HEK293 (cell line): ENCODE results near the gene HOXB7.

Experiments
- BCL11A ChIP-seq: fragments of 450-650 bp; formaldehyde crosslinking; IDR thresholded peaks from 2 replicates; pipeline ENCODE4 v1.5.1; 2016; ENCODE audit warnings: low read depth, missing biosample characterization, missing genetic modification characterization
- GLIS1 ChIP-seq: fragments of 450-650 bp; formaldehyde crosslinking; IDR thresholded peaks from 2 replicates; pipeline ENCODE4 v1.5.1; 2016; ENCODE audit warnings: missing biosample characterization, missing genetic modification characterization
- HOXD13 ChIP-seq: sonication (generic); formaldehyde crosslinking; IDR thresholded peaks from 2 replicates; pipeline ENCODE4 v1.8.0; 2022; ENCODE audit warnings: missing genetic modification reagents, borderline replicate concordance
- KLF1 ChIP-seq: fragments of 450-650 bp; formaldehyde crosslinking; IDR thresholded peaks from 2 replicates; pipeline ENCODE4 v1.5.1; 2016; ENCODE audit warnings: missing biosample characterization, missing genetic modification characterization
- KLF16 ChIP-seq: fragments of 450-650 bp; formaldehyde crosslinking; IDR thresholded peaks from 2 replicates; pipeline ENCODE4 v1.5.1; 2017; ENCODE audit warnings: missing biosample characterization, missing genetic modification characterization
- MEIS1 ChIP-seq: sonication (generic); formaldehyde crosslinking; IDR thresholded peaks from 2 replicates; pipeline ENCODE4 v1.8.1; 2022; ENCODE audit warnings: missing genetic modification reagents, mild to moderate bottlenecking, borderline replicate concordance
- SP3 ChIP-seq: fragments of 450-650 bp; formaldehyde crosslinking; IDR thresholded peaks from 2 replicates; pipeline ENCODE4 v1.5.1; 2016; ENCODE audit warnings: missing biosample characterization, missing genetic modification characterization
- TCF7L2 ChIP-seq: IDR thresholded peaks from 2 replicates; pipeline ENCODE4 v1.6.1; 2011; ENCODE audit warnings: low read depth, mild to moderate bottlenecking, inconsistent platforms, low read length, moderate library complexity, borderline replicate concordance
- YY1 ChIP-seq: fragments of 450-650 bp; formaldehyde crosslinking; IDR thresholded peaks from 2 replicates; pipeline ENCODE4 v1.5.1; 2018; ENCODE audit warnings: missing biosample characterization, missing genetic modification characterization
- ZBTB10 ChIP-seq: fragments of 450-650 bp; formaldehyde crosslinking; IDR thresholded peaks from 2 replicates; pipeline ENCODE4 v1.5.1; 2016; ENCODE audit warnings: missing biosample characterization, missing genetic modification characterization
- ZBTB21 ChIP-seq: fragments of 450-650 bp; formaldehyde crosslinking; IDR thresholded peaks from 2 replicates; pipeline ENCODE4 v1.5.1; 2017; ENCODE audit warnings: missing biosample characterization, missing genetic modification characterization
- ZBTB48 ChIP-seq: fragments of 450-650 bp; formaldehyde crosslinking; IDR thresholded peaks from 2 replicates; pipeline ENCODE4 v1.5.1; 2016; ENCODE audit warnings: missing biosample characterization, missing genetic modification characterization
- ZBTB8A ChIP-seq: fragments of 450-650 bp; formaldehyde crosslinking; IDR thresholded peaks from 2 replicates; pipeline ENCODE4 v1.5.1; 2016; ENCODE audit warnings: missing biosample characterization, missing genetic modification characterization
- ZEB2 ChIP-seq: fragments of 450-650 bp; formaldehyde crosslinking; IDR thresholded peaks from 2 replicates; pipeline ENCODE4 v1.5.1; 2016; ENCODE audit warnings: missing biosample characterization, missing genetic modification characterization
- ZNF10 ChIP-seq: fragments of 450-650 bp; formaldehyde crosslinking; IDR thresholded peaks from 2 replicates; pipeline ENCODE4 v1.5.1; 2017; ENCODE audit warnings: missing biosample characterization, missing genetic modification characterization
- ZNF121 ChIP-seq: fragments of 450-650 bp; formaldehyde crosslinking; IDR thresholded peaks from 2 replicates; pipeline ENCODE4 v1.5.1; 2016; ENCODE audit warnings: missing biosample characterization, missing genetic modification characterization
- ZNF132 ChIP-seq: fragments of 450-650 bp; formaldehyde crosslinking; IDR thresholded peaks from 2 replicates; pipeline ENCODE4 v1.5.1; 2017; ENCODE audit warnings: missing biosample characterization, missing genetic modification characterization, borderline replicate concordance
- ZNF174 ChIP-seq: fragments of 450-650 bp; formaldehyde crosslinking; IDR thresholded peaks from 2 replicates; pipeline ENCODE4 v1.5.0; 2017; ENCODE audit warnings: missing biosample characterization, mild to moderate bottlenecking, missing genetic modification characterization
- ZNF302 ChIP-seq: fragments of 450-650 bp; formaldehyde crosslinking; IDR thresholded peaks from 2 replicates; pipeline ENCODE4 v1.5.1; 2016; ENCODE audit warnings: missing biosample characterization, missing genetic modification characterization, low read depth
- ZNF341 ChIP-seq: fragments of 450-650 bp; formaldehyde crosslinking; IDR thresholded peaks from 2 replicates; pipeline ENCODE4; 2016; ENCODE audit warnings: low read depth, missing biosample characterization, missing genetic modification characterization
- ZNF544 ChIP-seq: fragments of 450-650 bp; formaldehyde crosslinking; IDR thresholded peaks from 2 replicates; pipeline ENCODE4 v1.5.0; 2017; ENCODE audit warnings: missing biosample characterization, missing genetic modification characterization
- ZNF571 ChIP-seq: fragments of 450-650 bp; formaldehyde crosslinking; IDR thresholded peaks from 2 replicates; pipeline ENCODE4 v1.5.0; 2017; ENCODE audit warnings: missing biosample characterization, missing genetic modification characterization
- ZNF623 ChIP-seq: fragments of 450-650 bp; formaldehyde crosslinking; IDR thresholded peaks from 2 replicates; pipeline ENCODE4 v1.5.1; 2016; ENCODE audit warnings: missing biosample characterization, missing genetic modification characterization
- ZNF624 ChIP-seq: fragments of 450-650 bp; formaldehyde crosslinking; IDR thresholded peaks from 2 replicates; pipeline ENCODE4 v1.5.1; 2017; ENCODE audit warnings: missing biosample characterization, missing genetic modification characterization
- ZNF660 ChIP-seq: fragments of 450-650 bp; IDR thresholded peaks from 2 replicates; pipeline ENCODE4 v1.5.1; 2018; ENCODE audit warnings: missing biosample characterization, mild to moderate bottlenecking, missing genetic modification characterization
- ZNF677 ChIP-seq: fragments of 450-650 bp; IDR thresholded peaks from 2 replicates; pipeline ENCODE4 v1.5.0; 2018; ENCODE audit warnings: missing biosample characterization, mild to moderate bottlenecking, missing genetic modification characterization, moderate library complexity
- ZNF768 ChIP-seq: fragments of 450-650 bp; formaldehyde crosslinking; IDR thresholded peaks from 2 replicates; pipeline ENCODE4 v1.5.1; 2018; ENCODE audit warnings: missing biosample characterization, mild to moderate bottlenecking, missing genetic modification characterization
- ZNF830 ChIP-seq: fragments of 450-650 bp; IDR thresholded peaks from 2 replicates; pipeline ENCODE4 v1.5.0; 2018; ENCODE audit warnings: missing biosample characterization, missing genetic modification characterization, low read depth, mild to moderate bottlenecking, moderate library complexity
- ZSCAN23 ChIP-seq: fragments of 450-650 bp; formaldehyde crosslinking; IDR thresholded peaks from 2 replicates; pipeline ENCODE4 v1.5.1; 2016; ENCODE audit warnings: missing biosample characterization, missing genetic modification characterization
- TF ChIP-seq, protein P1 (sequence below): fragments of 450-650 bp; formaldehyde crosslinking; IDR thresholded peaks from 2 replicates; pipeline ENCODE4 v1.5.1; 2016; ENCODE audit warnings: missing biosample characterization, missing genetic modification characterization, borderline replicate concordance
- TF ChIP-seq, protein P2 (sequence below): fragments of 450-650 bp; formaldehyde crosslinking; IDR thresholded peaks from 2 replicates; pipeline ENCODE4 v1.5.1; 2016; ENCODE audit warnings: missing biosample characterization, missing genetic modification characterization

HOXB7 gene

DNA sequence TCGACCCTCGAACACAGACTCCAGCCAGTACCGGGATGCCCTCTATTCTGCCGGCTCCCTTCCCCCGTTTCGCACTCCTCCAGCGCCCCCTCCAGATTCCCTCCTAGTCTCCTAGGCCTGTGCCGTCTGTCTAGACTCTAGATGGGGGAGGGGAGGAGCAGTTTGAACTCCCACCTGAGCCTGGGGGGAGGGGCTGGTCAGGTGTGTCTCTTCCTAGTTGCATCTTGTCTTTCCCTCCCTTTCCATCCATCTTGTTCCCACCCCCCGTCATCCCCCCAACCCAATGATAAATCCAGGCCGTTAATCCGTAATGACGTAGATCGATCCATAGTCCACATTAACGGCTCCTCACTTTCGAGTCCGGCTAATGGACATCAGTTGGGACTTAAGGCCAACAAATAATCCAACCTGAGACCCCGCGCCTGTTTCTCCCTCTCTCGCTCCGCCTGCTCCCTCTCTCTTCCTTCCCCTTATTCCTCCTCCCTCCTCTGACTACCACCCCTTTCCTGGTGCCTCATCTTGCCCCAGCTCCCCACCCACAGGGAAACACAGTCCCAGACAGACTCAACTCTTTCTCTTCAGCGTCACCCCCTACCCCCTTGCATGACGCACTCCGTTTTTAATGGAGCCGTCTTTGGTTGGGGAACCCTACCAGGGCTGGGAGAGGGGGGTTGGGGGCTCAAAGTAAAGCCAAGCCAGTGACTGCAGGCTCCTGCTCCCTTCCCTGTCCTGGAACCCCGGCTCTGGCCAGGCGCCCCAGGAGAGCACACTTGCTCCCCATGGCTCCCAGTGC lies 13.9 kb downstream of the HOXB7 start (continued):
- TF ChIP-seq ZNF624 = no peak
- TF ChIP-seq ZBTB8A (tag by site-specific recombination) = no peak; the same call in none of the 2 replicates
- TF ChIP-seq ZBTB21 (tag by site-specific recombination) = peak; percentile 91
- 0 out of 2 replicates have a peak, but pooled peaks have one; percentile 43 for TF ChIP-seq BCL11A (tag by site-specific recombination)
- no peak for TF ChIP-seq GLIS1 (tag by site-specific recombination)
- peak; percentile 82 for TF ChIP-seq SP3 (tag by site-specific recombination)
- no peak for TF ChIP-seq ZNF132 (tag by site-specific recombination)
- no peak for TF ChIP-seq ZNF174 (tag by site-specific recombination)
- TF ChIP-seq HOXD13 (CRISPR knock-in tag) = no peak
- TF ChIP-seq ZNF121 (tag by site-specific recombination) = 0 out of 2 replicates have a peak, but pooled peaks have one; percentile 6
- TF ChIP-seq ZNF660 (tag by site-specific recombination) = no peak
- TF ChIP-seq, protein P1, sequence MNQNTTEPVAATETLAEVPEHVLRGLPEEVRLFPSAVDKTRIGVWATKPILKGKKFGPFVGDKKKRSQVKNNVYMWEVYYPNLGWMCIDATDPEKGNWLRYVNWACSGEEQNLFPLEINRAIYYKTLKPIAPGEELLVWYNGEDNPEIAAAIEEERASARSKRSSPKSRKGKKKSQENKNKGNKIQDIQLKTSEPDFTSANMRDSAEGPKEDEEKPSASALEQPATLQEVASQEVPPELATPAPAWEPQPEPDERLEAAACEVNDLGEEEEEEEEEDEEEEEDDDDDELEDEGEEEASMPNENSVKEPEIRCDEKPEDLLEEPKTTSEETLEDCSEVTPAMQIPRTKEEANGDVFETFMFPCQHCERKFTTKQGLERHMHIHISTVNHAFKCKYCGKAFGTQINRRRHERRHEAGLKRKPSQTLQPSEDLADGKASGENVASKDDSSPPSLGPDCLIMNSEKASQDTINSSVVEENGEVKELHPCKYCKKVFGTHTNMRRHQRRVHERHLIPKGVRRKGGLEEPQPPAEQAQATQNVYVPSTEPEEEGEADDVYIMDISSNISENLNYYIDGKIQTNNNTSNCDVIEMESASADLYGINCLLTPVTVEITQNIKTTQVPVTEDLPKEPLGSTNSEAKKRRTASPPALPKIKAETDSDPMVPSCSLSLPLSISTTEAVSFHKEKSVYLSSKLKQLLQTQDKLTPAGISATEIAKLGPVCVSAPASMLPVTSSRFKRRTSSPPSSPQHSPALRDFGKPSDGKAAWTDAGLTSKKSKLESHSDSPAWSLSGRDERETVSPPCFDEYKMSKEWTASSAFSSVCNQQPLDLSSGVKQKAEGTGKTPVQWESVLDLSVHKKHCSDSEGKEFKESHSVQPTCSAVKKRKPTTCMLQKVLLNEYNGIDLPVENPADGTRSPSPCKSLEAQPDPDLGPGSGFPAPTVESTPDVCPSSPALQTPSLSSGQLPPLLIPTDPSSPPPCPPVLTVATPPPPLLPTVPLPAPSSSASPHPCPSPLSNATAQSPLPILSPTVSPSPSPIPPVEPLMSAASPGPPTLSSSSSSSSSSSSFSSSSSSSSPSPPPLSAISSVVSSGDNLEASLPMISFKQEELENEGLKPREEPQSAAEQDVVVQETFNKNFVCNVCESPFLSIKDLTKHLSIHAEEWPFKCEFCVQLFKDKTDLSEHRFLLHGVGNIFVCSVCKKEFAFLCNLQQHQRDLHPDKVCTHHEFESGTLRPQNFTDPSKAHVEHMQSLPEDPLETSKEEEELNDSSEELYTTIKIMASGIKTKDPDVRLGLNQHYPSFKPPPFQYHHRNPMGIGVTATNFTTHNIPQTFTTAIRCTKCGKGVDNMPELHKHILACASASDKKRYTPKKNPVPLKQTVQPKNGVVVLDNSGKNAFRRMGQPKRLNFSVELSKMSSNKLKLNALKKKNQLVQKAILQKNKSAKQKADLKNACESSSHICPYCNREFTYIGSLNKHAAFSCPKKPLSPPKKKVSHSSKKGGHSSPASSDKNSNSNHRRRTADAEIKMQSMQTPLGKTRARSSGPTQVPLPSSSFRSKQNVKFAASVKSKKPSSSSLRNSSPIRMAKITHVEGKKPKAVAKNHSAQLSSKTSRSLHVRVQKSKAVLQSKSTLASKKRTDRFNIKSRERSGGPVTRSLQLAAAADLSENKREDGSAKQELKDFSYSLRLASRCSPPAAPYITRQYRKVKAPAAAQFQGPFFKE (tag by site-specific recombination) = no peak
- TF ChIP-seq ZBTB48 (tag by site-specific recombination) = peak; percentile 54; the same call in 1 of the 2 replicates
- TF ChIP-seq ZNF302 (tag by site-specific recombination) = no peak
- no peak for TF ChIP-seq KLF1
- no peak for TF ChIP-seq ZNF571 (tag by site-specific recombination)
- TF ChIP-seq ZNF341 = peak; percentile 82
- no peak for TF ChIP-seq MEIS1 (CRISPR knock-in tag)
- TF ChIP-seq ZNF623 (tag by site-specific recombination) = no peak
- TF ChIP-seq TCF7L2 = no peak
- peak; percentile 49; the same call in 1 of the 2 replicates for TF ChIP-seq YY1
- TF ChIP-seq ZEB2 = peak; percentile 94
- TF ChIP-seq ZNF830 (tag by site-specific recombination) = no peak
- no peak for TF ChIP-seq ZNF677 (tag by site-specific recombination)
- TF ChIP-seq, protein P2, sequence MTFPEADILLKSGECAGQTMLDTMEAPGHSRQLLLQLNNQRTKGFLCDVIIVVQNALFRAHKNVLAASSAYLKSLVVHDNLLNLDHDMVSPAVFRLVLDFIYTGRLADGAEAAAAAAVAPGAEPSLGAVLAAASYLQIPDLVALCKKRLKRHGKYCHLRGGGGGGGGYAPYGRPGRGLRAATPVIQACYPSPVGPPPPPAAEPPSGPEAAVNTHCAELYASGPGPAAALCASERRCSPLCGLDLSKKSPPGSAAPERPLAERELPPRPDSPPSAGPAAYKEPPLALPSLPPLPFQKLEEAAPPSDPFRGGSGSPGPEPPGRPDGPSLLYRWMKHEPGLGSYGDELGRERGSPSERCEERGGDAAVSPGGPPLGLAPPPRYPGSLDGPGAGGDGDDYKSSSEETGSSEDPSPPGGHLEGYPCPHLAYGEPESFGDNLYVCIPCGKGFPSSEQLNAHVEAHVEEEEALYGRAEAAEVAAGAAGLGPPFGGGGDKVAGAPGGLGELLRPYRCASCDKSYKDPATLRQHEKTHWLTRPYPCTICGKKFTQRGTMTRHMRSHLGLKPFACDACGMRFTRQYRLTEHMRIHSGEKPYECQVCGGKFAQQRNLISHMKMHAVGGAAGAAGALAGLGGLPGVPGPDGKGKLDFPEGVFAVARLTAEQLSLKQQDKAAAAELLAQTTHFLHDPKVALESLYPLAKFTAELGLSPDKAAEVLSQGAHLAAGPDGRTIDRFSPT = 0 out of 2 replicates have a peak, but pooled peaks have one; percentile 15
- 0 out of 2 replicates have a peak, but pooled peaks have one; percentile 58 for TF ChIP-seq ZSCAN23 (tag by site-specific recombination)
- TF ChIP-seq ZNF10 (tag by site-specific recombination) = no peak
- TF ChIP-seq ZBTB10 (tag by site-specific recombination) = no peak
- TF ChIP-seq ZNF544 = no peak
- no peak for TF ChIP-seq ZNF768
- TF ChIP-seq KLF16 (tag by site-specific recombination) = no peak
